AG04449 (cell line): ENCODE results near the gene MAP9.
"Not testable (repeated sequence)": the region's sequence is repeated elsewhere in the genome, so short reads cannot be mapped to it uniquely, and the experiment has no call there.

ENCODE experiments used
- CTCF ChIA-PET: fragments of 350-600 bp; formaldehyde crosslinking; extraction: SDS; loops from one replicate; lab custom pipeline; 2021; ENCODE audit warnings: antibody characterized with exemption; lab: Yijun Ruan, JAX
- POLR2A ChIA-PET: fragments of 400-600, 350-600 bp; formaldehyde crosslinking; extraction: SDS; loops from one replicate; lab custom pipeline; 2020; ENCODE audit warnings: antibody characterized with exemption, inconsistent platforms; lab: Yijun Ruan, JAX
- DNase-seq: peaks from one replicate; pipeline ENCODE4 v3.0.0-alpha.2; 2010; ENCODE audit warnings: low read depth, low spot score
- H3K4me3 ChIP-seq: 2 replicates; pipeline ENCODE4 v1.5.1; 2011; ENCODE audit warnings: low read depth, mild to moderate bottlenecking, control low read depth, low read length
- CTCF ChIP-seq: IDR thresholded peaks from one replicate; pipeline ENCODE4 v1.5.1; 2011; ENCODE audit warnings: mild to moderate bottlenecking, moderate library complexity, low read length, control low read depth, inconsistent platforms; ENCODE audit not compliant: insufficient read depth; ENCODE audit errors: missing control alignments

MAP9 gene

GRCh38 chr4:155339588-155339987, 37.2 kb downstream of the MAP9 start:
- POLR2A ChIA-PET = no interaction called here
- H3K4me3 ChIP-seq = no peak overlapping the region
- CTCF ChIA-PET = no interaction called here
- no peak for DNase-seq
- TF ChIP-seq CTCF = no peak

DNA sequence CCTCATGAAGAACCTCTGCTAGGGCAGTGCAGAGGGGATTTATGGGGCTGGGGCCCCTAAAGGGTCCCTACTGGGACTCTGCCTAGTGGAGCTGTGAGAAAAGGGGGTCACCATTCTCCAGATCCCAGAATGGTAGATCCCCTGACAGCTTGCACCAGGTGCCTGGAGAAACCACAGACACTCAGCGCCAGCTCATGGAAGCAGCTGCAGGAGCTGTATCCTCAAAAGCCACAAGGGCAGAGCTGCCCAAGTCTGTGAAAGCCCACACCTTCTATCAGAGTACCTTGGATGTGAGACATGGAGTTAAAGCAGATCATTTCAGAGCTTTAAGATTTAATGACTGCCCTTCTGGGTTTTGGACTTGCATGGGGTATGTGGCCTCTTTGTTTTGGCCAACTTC, 38.6 kb downstream of the MAP9 start:
- POLR2A ChIA-PET = no interaction called here
- DNase-seq = no peak
- CTCF ChIA-PET = no interaction called here
- H3K4me3 ChIP-seq = no peak overlapping the region
- no peak for TF ChIP-seq CTCF

GRCh38 chr4:155336242-155336641, 40.5 kb downstream of the MAP9 start:
- no peak for TF ChIP-seq CTCF
- ChIA-PET POLR2A (no interaction called here), CTCF (no interaction called here)
- no peak for DNase-seq
- no peak overlapping the region for H3K4me3 ChIP-seq

DNA sequence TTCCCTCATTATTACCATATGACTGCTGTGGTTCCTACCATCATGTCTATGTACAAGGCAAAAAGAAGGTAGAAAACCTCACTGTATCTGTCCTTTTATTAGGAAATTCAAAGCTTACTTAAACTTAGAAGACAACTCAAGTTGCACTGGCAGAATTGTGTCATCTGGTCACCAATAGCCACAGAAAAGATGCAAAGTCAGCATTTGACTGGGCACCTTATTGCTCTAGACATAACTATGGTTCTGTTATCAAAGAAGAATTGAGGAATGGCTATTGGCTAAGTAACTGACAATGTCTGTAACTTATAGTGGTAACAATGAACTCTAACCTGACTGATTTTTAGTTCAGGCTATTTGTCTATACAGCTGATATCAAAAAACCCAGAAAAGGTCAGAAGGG, 45.3 kb downstream of the MAP9 start:
- DNase-seq = no peak
- TF ChIP-seq CTCF = no peak
- H3K4me3 ChIP-seq = no peak overlapping the region
- ChIA-PET POLR2A (no interaction called here), CTCF (interaction anchor here (1.0 kb wide), 1 partner anchor 9 kb away, joined by 3 read pairs; no protein-coding TSS in a partner anchor)

- TF ChIP-seq CTCF = no peak
- ChIA-PET CTCF (no interaction called here), POLR2A (no interaction called here)
- no peak overlapping the region for H3K4me3 ChIP-seq
- DNase-seq = no peak
These were observed 54.0 kb downstream of the MAP9 start for GRCh38 chr4:155322782-155323181.

- DNase-seq = no peak
- POLR2A ChIA-PET = no interaction called here
- TF ChIP-seq CTCF = no peak
- CTCF ChIA-PET = no interaction called here
- H3K4me3 ChIP-seq = no peak overlapping the region
These were observed 55.8 kb downstream of the MAP9 start for GRCh38 chr4:155321006-155321405.

DNA sequence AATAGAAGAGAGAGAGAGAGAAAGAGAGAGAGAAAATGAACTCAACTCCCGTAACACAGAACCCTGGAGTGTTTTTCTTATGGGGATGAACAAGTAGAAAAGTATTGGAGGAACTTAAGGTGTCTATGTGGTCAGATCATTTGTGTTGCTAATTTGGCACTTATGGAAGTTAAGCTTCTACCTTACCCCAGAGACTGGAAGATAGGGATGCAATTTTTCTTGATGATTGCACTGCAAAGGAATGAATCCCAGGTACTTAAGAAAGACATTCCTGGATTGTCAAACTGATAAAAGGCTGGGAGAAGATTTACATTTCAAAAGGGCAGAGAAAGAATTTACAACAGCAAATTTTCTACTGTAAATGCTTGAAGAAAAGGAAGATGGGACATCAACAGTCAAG, 57.2 kb downstream of the MAP9 start:
- ChIA-PET CTCF (no interaction called here), POLR2A (no interaction called here)
- no peak for DNase-seq
- no peak overlapping the region for H3K4me3 ChIP-seq
- TF ChIP-seq CTCF = no peak

DNA sequence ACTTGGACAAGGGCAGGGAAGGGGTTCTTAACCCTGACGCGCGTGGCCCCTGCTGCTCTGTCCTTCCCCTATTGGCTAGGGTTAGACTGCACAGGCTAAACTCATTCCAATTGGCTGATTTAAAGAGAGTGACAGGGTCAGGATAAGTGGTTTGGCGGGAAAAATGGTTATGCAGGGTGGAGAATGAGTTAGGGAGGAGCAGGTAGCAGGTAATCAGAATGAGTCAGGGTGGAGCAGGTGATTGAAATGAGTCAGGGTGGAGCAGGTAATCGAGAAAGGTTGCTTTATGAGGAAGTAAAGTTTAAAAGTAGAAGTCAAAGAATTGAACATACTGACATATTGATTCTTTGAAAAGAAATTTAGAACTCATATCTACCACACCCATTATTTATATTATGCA, 64.7 kb downstream of the MAP9 start:
- DNase-seq, POLR2A ChIA-PET, H3K4me3 ChIP-seq, CTCF ChIA-PET: not testable (repeated sequence)
